Sigmoid colon (tissue), 7 donors: ENCODE data around the gene CMSS1. TPM values are rescaled to one million over a fixed set of nuclear protein-coding genes. Genes with fewer than 3 reads are reported as not detected.
A peak's percentile ranks its signal among the peaks of the same experiment; 100 is the strongest.

Source experiments
- DNase-seq: peaks from one replicate; pipeline ENCODE4 v3.0.0-alpha.2; 2019
- H3K27ac ChIP-seq, 4 donors: fragments of 200-600 bp; sonication (generic); one replicate each; pipeline ENCODE4 v1.5.1; 2016 to 2019; ENCODE audit warnings: mild to moderate bottlenecking in 1 of 4
- H3K27me3 ChIP-seq, 3 donors: fragments of 200-600 bp; sonication (generic); one replicate each; pipeline ENCODE4 v1.5.1; 2019; ENCODE audit warnings: mild to moderate bottlenecking in 1 of 3
- H3K36me3 ChIP-seq, 4 donors: fragments of 200-600 bp; sonication (generic); one replicate each; pipeline ENCODE4 v1.5.1; 2016 to 2019
- H3K4me1 ChIP-seq, 4 donors: fragments of 200-600 bp; sonication (generic); one replicate each; pipeline ENCODE4 v1.5.1; 2017 to 2019
- H3K4me3 ChIP-seq, 4 donors: fragments of 200-600 bp; sonication (generic); one replicate each; pipeline ENCODE4 v1.5.1; 2017 to 2019; ENCODE audit warnings: mild to moderate bottlenecking in 2 of 4, moderate library complexity in 1 of 4
- H3K9me3 ChIP-seq, 4 donors: fragments of 200-600 bp in 3 of 4; sonication (generic) in 3 of 4; one replicate each; pipeline versions ENCODE4 v1.5.1 to v1.6.1; 2013 to 2019
- EP300 ChIP-seq, 4 donors: sonication (generic); formaldehyde crosslinking; IDR thresholded peaks; one replicate each; pipeline ENCODE4 v1.6.1; 2017; ENCODE audit warnings: antibody characterized with exemption in 4 of 4
- POLR2A ChIP-seq, 2 donors: fragments of 450-650 bp; IDR thresholded peaks; one replicate each; pipeline ENCODE4 v1.6.1; 2016; ENCODE audit warnings: antibody characterized with exemption in 2 of 2, mild to moderate bottlenecking in 2 of 2, moderate library complexity in 2 of 2
- POLR2AphosphoS5 ChIP-seq, 4 donors: sonication (generic); formaldehyde crosslinking; IDR thresholded peaks; one replicate each; pipeline ENCODE4 v1.6.1; 2017; ENCODE audit warnings: antibody characterized with exemption in 4 of 4
- WGBS, 2 donors: extraction: QIAGEN DNeasy Blood & Tissue Kit; methylation state at CpG; one replicate each; pipeline ENCODE4 v1.1.7; 2013; 5-methylcytosine and 5-hydroxymethylcytosine counted together
- intact Hi-C: fragments of 100-400 bp; cut with DNase I; formaldehyde crosslinking; loops from one replicate; pipeline ENCODE4 v1.15.1; 2023
- polyA plus RNA-seq, 3 donors: library from polyadenylated mRNA; stranded (reverse); fragments of 200-250 nt; gene quantifications; one replicate each; pipeline ENCODE4 v1.2.3, GENCODE V29; 2013
- total RNA-seq, 4 donors: library from RNA; depleted of rRNA; stranded (reverse); fragments of >200 nt; gene quantifications; one replicate each; pipeline ENCODE4 v1.1.0, GENCODE V29; 2016
- TF ChIP-seq, protein P1 (sequence below), 4 experiments: fragments of 450-650 bp in 3 of 4; fragments of 200-600 bp in 1 of 4; IDR thresholded peaks; one replicate each; pipeline ENCODE4 v1.5.1; 2016 to 2019; ENCODE audit warnings: antibody characterized with exemption in 4 of 4, mild to moderate bottlenecking in 3 of 4, moderate library complexity in 2 of 4
- donor health status: healthy with polysubstance abuse.
- donor health status: Bipolar disorder and iron deficiency.
- donor health status: healthy.

CMSS1 gene
- total and polyA plus RNA-seq, 7 donors = 6.0 to 19.4 (median 13.9) TPM

DNA sequence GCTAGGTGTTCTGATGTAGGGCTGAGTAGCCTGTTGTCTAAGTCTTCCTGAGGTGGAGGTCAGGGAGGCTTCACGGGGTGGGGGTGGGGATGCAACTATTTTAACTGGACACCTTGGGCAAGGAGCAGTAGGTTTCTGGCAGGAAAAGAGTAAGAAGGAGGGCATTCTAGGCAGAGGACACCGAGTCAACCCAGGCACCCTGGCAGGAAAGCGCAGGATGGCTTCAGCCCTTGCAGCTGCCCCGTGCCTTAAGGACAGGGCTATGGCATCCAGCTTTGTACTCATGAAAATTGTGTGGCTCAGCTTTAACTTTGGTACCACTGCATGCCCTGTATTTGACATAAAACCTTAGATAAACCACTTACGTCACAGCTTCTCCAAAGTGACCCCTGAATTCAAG lies 303.0 kb downstream of the CMSS1 start:
- no peaks in the 10 kb centered on the region for H3K9me3 ChIP-seq
- no peak overlapping the region for H3K4me3 ChIP-seq
- WGBS, 2 donors = 97 to 99% methylated on average over 5 of the region's 5 CpGs
- no peaks in the 10 kb centered on the region for H3K4me1 ChIP-seq
- TF ChIP-seq, protein P1, sequence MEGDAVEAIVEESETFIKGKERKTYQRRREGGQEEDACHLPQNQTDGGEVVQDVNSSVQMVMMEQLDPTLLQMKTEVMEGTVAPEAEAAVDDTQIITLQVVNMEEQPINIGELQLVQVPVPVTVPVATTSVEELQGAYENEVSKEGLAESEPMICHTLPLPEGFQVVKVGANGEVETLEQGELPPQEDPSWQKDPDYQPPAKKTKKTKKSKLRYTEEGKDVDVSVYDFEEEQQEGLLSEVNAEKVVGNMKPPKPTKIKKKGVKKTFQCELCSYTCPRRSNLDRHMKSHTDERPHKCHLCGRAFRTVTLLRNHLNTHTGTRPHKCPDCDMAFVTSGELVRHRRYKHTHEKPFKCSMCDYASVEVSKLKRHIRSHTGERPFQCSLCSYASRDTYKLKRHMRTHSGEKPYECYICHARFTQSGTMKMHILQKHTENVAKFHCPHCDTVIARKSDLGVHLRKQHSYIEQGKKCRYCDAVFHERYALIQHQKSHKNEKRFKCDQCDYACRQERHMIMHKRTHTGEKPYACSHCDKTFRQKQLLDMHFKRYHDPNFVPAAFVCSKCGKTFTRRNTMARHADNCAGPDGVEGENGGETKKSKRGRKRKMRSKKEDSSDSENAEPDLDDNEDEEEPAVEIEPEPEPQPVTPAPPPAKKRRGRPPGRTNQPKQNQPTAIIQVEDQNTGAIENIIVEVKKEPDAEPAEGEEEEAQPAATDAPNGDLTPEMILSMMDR (IDR thresholded peaks at IDR 0.05) = no peak
- no peak for TF ChIP-seq EP300 (IDR thresholded peaks at IDR 0.05)
- no peak for TF ChIP-seq POLR2A (IDR thresholded peaks at IDR 0.05)
- TF ChIP-seq POLR2AphosphoS5 (IDR thresholded peaks at IDR 0.05) = no peak
- no peaks in the 10 kb centered on the region for H3K27me3 ChIP-seq
- no peaks in the 10 kb centered on the region for H3K36me3 ChIP-seq
- no peak for DNase-seq
- intact Hi-C loops = no loop called here
- H3K27ac ChIP-seq = no peak overlapping the region

DNA sequence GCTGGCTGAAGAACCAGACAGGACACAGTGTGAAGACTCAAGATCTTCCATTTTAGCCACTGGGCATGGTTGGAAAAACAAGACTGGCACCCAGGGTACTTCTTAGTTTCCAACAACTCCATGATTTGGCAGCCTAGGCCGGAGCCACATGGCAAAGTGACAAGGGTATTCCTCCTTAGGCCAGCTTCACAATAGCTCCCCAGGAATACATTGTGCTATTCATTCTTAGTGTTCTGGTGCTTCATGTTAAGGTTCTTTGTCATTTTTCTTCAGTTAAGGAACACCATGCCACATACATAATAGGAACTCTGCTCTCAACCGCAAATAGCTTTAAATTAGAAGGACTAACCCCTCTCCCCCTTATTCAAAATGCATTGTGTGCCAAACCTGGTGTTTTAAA lies 304.7 kb downstream of the CMSS1 start:
- Histone ChIP-seq H3K4me1 (no peaks in the 10 kb centered on the region), H3K4me3 (no peak overlapping the region), H3K36me3 (no peaks in the 10 kb centered on the region), H3K27me3 (no peaks in the 10 kb centered on the region), H3K9me3 (no peaks in the 10 kb centered on the region), H3K27ac (no peak overlapping the region)
- intact Hi-C loops = no loop called here
- 97% methylated on average over 2 of the region's 2 CpGs for WGBS, 2 donors
- TF ChIP-seq, protein P1 (IDR thresholded peaks at IDR 0.05) = no peak
- TF ChIP-seq EP300 (IDR thresholded peaks at IDR 0.05) = no peak
- no peak for TF ChIP-seq POLR2AphosphoS5 (IDR thresholded peaks at IDR 0.05)
- no peak for TF ChIP-seq POLR2A (IDR thresholded peaks at IDR 0.05)
- no peak for DNase-seq

DNA sequence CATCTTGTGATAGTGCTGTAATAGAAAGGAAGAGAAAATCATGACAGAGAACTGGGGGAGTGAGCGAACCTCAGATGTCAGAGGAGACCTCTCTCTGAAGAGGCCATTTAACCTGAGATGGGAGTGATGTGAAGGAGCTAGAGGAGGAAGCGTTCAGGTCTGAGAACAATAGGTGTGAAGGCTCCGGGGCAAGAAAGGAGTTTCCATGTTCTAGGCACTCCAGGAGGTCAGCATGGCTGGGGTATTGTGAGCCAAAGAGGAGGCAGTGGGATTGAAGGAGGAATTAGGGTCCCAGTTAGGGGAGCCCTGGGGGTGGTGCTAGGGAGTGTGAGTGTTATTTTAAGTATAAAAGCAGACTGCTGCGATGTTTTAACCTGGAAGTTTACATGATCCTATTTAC lies 305.4 kb downstream of the CMSS1 start:
- H3K36me3 ChIP-seq = no peaks in the 10 kb centered on the region
- peaks cover 0 to 7% (median 3%) of the 10 kb centered on the region in 4 donors for H3K4me1 ChIP-seq
- no peak for DNase-seq
- no peaks in the 10 kb centered on the region for H3K9me3 ChIP-seq
- TF ChIP-seq, protein P1 (IDR thresholded peaks at IDR 0.05) = no peak
- TF ChIP-seq EP300 (IDR thresholded peaks at IDR 0.05) (no peak), POLR2A (IDR thresholded peaks at IDR 0.05) (no peak), POLR2AphosphoS5 (IDR thresholded peaks at IDR 0.05) (no peak)
- H3K4me3 ChIP-seq = no peak overlapping the region
- H3K27me3 ChIP-seq = no peaks in the 10 kb centered on the region
- WGBS, 2 donors = 82 to 93% methylated on average over 4 of the region's 4 CpGs
- intact Hi-C loops = no loop called here
- no peak overlapping the region for H3K27ac ChIP-seq

- WGBS, 2 donors = 89 to 92% methylated on average over 5 of the region's 5 CpGs
- no peak for TF ChIP-seq POLR2A (IDR thresholded peaks at IDR 0.05)
- no peak for TF ChIP-seq EP300 (IDR thresholded peaks at IDR 0.05)
- DNase-seq = no peak
- intact Hi-C loops = no loop called here
- Histone ChIP-seq H3K9me3 (no peaks in the 10 kb centered on the region), H3K4me3 (no peak overlapping the region), H3K27ac (peak overlapping the region in 1 of 4 donors; percentile 6), H3K27me3 (no peaks in the 10 kb centered on the region), H3K36me3 (no peaks in the 10 kb centered on the region), H3K4me1 (peaks cover 0 to 10% (median 5%) of the 10 kb centered on the region in 4 donors)
Measured at GRCh38 chr3:100124201-100124761, 306.6 kb downstream of the CMSS1 start.

GRCh38 chr3:100125161-100125938 lies 307.7 kb downstream of the CMSS1 start:
- no peaks in the 10 kb centered on the region for H3K9me3 ChIP-seq
- H3K36me3 ChIP-seq = no peaks in the 10 kb centered on the region
- 91 to 94% methylated on average over 5 of the region's 5 CpGs for WGBS, 2 donors
- H3K27me3 ChIP-seq = no peaks in the 10 kb centered on the region
- no peak overlapping the region for H3K4me3 ChIP-seq
- H3K4me1 ChIP-seq = peaks cover 0 to 10% (median 5%) of the 10 kb centered on the region in 4 donors
- no peak overlapping the region for H3K27ac ChIP-seq
- no peak for DNase-seq
- no peak for TF ChIP-seq POLR2AphosphoS5 (IDR thresholded peaks at IDR 0.05)
- no peak for TF ChIP-seq POLR2A (IDR thresholded peaks at IDR 0.05)
- TF ChIP-seq, protein P1 (IDR thresholded peaks at IDR 0.05) = no peak
- TF ChIP-seq EP300 (IDR thresholded peaks at IDR 0.05) = no peak
- intact Hi-C loops = no loop called here
